Astrocyte (in vitro differentiated cells and primary cell): ENCODE results near the gene FES.

Experiments used
- CTCF ChIP-seq: IDR thresholded peaks from 2 replicates; pipeline ENCODE4 v1.5.1; 2011; ENCODE audit warnings: low read depth, mild to moderate bottlenecking, inconsistent platforms, low read length, moderate library complexity; ENCODE audit not compliant: insufficient read depth
- EZH2 ChIP-seq: IDR thresholded peaks from 2 replicates; pipeline ENCODE4 v1.6.1; 2012; ENCODE audit warnings: mild to moderate bottlenecking, low read length, inconsistent platforms; ENCODE audit not compliant: insufficient read depth

GRCh38 chr15:90893175-90894090 is 9.1 kb downstream of the FES start:
- no peak for TF ChIP-seq CTCF
- no peak for TF ChIP-seq EZH2
